Fibroblast of mammary gland (primary cell): ENCODE data around the gene RABEP1.
A peak's percentile ranks its signal among the peaks of the same experiment; 100 is the strongest.

Experiments used
- DNase-seq: peaks from one replicate; pipeline ENCODE4 v3.0.0-alpha.2; 2010; ENCODE audit warnings: low read depth
- H3K4me3 ChIP-seq: 2 replicates; pipeline ENCODE4 v1.5.1; 2011; ENCODE audit warnings: low read depth, mild to moderate bottlenecking, low read length, moderate library complexity; ENCODE audit not compliant: control insufficient read depth
- CTCF ChIP-seq: conservative IDR thresholded peaks from 2 replicates; pipeline ENCODE4 v1.5.1; 2011; ENCODE audit warnings: low read depth, low read length, inconsistent platforms; ENCODE audit not compliant: control insufficient read depth, insufficient read depth

The RABEP1 gene

DNA sequence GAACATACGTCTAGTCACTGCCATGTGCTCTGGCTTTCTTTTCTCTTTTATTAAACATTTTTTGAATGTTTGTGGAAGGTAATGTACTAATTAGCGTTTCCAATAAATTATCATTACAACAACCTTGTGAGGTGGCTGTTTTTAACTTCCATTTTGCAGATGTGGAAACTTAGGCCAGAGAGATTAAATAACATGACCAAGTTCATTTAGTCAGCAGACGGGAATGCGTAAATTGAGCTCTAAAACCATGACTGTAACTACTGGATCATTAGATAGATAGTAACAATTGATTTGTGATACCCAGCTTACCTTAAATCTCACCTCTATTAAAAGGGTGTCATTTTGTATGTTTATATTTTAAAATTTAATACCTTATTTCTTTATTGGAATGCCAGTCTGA is 49.4 kb downstream of the RABEP1 start:
- DNase-seq = peak; percentile 46
- TF ChIP-seq CTCF = no peak

GRCh38 chr17:5344914-5345313 is 62.8 kb downstream of the RABEP1 start:
- DNase-seq = no peak
- TF ChIP-seq CTCF = no peak
- H3K4me3 ChIP-seq = no peak overlapping the region

More for the DNA sequence above, 49.4 kb downstream of the RABEP1 start:
- H3K4me3 ChIP-seq = no peak overlapping the region

- no peak for TF ChIP-seq CTCF
- H3K4me3 ChIP-seq = no peak overlapping the region
- peak; percentile 6 for DNase-seq
Measured at GRCh38 chr17:5352681-5353289, 70.7 kb downstream of the RABEP1 start.

DNA sequence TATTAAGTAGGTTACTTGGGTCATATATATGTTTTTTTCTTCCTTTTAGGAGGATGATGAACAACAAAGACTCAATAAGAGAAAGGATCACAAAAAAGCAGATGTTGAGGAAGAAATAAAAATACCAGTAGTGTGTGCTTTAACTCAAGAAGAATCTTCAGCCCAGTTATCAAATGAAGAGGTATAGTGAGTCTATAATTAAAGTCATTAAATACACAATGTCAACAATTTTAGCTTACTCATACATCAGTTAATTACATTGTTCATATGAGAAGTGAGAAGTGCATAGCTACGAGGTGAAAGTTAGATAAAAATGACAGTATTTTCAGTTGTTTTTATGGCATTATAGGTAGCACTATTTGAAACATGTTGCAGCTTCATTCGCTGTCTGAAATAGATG is 72.2 kb downstream of the RABEP1 start:
- no peak overlapping the region for H3K4me3 ChIP-seq
- no peak for TF ChIP-seq CTCF
- DNase-seq = no peak

GRCh38 chr17:5354886-5355415 is 72.9 kb downstream of the RABEP1 start:
- no peak for TF ChIP-seq CTCF
- DNase-seq = no peak
- no peak overlapping the region for H3K4me3 ChIP-seq

GRCh38 chr17:5355421-5356129 is 73.5 kb downstream of the RABEP1 start:
- H3K4me3 ChIP-seq = no peak overlapping the region
- DNase-seq = peak; percentile 26
- no peak for TF ChIP-seq CTCF

- no peak for DNase-seq
- H3K4me3 ChIP-seq = no peak overlapping the region
- TF ChIP-seq CTCF = no peak
Measured at GRCh38 chr17:5361426-5361825, 79.3 kb downstream of the RABEP1 start.
